GM13976 (cell line): ENCODE results near the gene CEACAM20.
A peak's percentile ranks its signal among the peaks of the same experiment; 100 is the strongest.

Source experiments
- DNase-seq: peaks from one replicate; pipeline ENCODE4 v3.0.0; 2012; ENCODE audit warnings: low spot score
- in situ Hi-C: fragments of 300-500 bp; cut with MboI; formaldehyde crosslinking; loops from one replicate; pipeline ENCODE4 v1.12.0; 2022; ENCODE audit warnings: low sequenced_read_pairs, mixed read lengths, inconsistent platforms; ENCODE audit not compliant: unreplicated experiment
- TF ChIP-seq, protein P1 (sequence below): IDR thresholded peaks from 2 replicates; pipeline ENCODE4 v1.5.1; 2012; ENCODE audit warnings: borderline replicate concordance, mild to moderate bottlenecking; ENCODE audit not compliant: insufficient read depth; ENCODE audit errors: extremely low read depth, missing control alignments, control extremely low read depth

CEACAM20 gene

DNA sequence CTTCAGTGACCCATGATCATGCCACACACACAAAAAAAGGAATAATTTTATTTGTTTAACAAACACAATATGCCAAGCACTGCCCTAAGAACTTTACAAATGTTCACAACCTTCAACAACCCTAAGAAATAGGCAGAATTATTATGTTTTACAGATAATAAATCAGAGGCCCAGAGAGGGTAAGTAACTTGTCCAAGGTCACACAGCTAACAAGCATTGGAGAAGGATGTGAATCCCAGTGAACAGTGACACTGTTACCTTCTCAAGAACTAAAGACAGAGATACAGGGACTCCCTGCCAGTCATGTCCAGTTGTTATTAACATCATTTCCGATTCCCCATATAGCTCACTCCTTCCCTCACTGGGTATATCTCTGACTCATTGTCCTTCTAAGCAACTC lies 13.6 kb downstream of the CEACAM20 start:
- in situ Hi-C loops, result no loop called here
- no peak for DNase-seq
- TF ChIP-seq, protein P1, sequence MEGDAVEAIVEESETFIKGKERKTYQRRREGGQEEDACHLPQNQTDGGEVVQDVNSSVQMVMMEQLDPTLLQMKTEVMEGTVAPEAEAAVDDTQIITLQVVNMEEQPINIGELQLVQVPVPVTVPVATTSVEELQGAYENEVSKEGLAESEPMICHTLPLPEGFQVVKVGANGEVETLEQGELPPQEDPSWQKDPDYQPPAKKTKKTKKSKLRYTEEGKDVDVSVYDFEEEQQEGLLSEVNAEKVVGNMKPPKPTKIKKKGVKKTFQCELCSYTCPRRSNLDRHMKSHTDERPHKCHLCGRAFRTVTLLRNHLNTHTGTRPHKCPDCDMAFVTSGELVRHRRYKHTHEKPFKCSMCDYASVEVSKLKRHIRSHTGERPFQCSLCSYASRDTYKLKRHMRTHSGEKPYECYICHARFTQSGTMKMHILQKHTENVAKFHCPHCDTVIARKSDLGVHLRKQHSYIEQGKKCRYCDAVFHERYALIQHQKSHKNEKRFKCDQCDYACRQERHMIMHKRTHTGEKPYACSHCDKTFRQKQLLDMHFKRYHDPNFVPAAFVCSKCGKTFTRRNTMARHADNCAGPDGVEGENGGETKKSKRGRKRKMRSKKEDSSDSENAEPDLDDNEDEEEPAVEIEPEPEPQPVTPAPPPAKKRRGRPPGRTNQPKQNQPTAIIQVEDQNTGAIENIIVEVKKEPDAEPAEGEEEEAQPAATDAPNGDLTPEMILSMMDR, result no peak

DNA sequence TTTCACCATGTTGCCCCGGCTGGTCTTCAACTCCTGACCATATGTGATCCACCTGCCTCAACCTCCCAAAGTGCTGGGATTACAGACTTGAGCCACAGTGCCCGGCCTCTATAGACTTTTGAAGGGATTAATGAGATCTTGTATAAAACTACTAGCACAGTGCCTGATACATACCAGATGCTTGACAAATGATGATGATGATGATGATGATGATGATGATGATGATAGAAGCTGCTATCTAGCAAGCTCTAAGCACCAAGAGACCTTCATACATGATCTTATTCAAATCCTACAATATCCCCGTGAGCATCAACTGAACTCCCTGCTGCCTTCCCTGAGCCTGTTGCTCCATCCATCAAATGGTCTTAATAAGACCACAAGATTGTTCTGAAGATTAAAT lies 14.4 kb downstream of the CEACAM20 start:
- TF ChIP-seq, protein P1, result no peak
- DNase-seq, result no peak
- in situ Hi-C loops, result no loop called here

DNA sequence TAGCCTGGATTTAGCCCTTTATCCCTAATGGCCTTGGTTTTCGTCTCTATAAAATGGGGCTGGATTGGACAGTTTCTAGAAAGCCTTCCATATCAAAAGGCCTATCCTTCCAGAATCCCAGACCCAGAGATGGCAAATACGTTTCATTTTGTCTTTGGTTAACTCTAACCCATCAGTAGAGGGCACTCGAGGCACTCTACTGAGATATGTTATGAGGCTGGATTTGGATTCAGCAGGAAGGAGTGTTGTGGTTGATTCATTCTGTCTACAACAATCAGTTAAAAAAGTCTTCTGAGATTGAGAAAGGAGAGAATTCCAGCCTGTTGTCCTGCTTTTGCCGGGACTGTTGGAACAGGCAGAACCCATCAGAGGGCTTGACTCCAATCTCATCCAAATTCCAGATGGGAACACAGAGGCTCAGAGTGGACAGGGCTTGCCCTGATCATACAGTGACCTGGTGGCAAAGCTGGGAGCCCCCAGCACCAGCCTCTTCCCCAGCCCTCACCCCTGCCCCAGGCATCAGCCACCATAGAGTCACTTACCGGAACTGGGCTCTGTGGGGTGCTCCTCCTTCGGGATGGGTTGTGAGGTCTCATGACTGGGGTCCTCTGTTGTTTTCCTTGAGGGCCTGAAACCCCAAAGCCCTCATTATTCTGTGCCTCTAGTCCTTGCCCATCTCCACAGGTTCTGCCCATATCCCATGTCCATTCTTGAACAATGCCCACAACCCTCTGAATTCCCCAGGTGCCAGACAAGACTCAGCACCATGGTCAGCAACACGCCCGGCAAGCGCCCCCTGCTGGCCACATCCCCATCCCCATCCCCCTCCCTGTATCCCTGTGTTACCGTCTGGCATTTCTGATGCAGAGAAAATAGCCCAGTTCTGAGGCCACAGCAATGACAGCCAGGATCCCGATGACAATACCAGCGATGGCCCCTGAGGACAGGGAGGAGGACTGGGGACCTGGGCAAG lies 16.9 kb downstream of the CEACAM20 start:
- peak; percentile 42 for DNase-seq
- in situ Hi-C loops, result no loop called here

DNA sequence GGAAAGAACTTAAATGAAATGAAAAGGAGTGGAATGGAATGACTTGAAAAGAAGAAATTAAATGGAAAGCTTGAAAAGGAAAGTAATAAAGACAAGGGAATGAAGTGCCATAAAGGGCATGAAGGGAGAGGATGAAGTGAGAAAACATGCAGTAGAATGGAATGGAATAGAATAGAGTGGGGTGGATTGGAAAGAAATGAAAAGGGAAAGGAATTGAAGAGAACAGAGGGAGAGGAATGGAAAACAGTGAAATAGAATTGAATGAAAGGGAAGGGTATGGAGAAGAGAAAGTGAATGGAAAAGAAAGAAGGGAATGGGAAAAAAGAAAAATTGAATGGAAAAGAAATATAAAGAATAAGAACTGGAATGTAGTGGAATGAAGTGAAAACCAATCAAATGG lies 20.0 kb downstream of the CEACAM20 start:
- TF ChIP-seq, protein P1, result no peak
- in situ Hi-C loops, result no loop called here
- DNase-seq, result no peak

More for the DNA sequence above, 16.9 kb downstream of the CEACAM20 start:
- TF ChIP-seq, protein P1, result no peak

DNA sequence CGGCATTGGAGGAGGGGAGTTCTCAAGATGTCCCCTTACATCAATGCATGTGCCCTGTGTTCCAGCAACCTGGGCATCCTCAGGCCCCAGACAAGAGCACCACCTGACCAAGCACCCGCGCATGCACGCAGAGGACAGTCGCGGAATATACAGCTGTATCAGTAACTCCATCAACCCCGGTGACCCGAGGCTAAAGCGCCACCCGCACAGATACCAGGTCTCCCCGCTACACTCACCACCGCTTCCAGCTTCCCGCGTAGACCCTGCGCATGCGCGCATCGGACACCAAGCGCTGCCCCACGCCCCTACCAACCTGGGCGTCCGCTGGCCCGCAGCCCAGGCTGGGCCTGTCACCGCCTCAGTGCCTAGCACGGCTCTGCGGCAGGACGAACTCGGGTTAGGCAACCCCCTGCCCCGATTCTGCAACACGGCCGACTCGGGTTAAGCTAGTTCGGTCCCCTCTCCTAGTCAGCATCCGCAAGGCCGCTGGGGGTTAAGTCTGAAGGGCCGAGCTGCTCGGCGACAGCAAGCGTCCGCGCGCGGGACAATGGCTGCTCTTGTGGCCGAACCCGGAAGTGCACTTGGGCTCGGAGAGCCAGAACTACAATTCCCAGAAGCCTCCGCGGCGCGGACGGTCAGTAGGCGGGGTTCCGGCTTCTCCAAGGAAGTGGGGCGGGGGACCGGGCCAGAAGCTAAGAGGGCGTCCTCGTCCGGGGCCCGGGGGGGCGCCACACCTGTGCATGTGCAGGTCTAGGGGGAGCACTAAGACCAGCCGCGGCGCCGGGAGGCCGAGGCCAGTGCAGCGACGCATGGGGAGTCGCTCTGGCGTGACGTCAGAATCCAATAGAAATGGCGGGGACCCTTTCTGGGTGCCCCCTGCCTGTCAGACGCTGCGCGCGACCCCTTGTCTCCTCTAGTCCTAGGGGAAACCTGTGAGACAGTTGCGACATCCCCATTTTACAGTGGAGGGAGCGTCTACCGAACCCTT lies 29.2 kb downstream of the CEACAM20 start, which contains the start of gene ZNF180:
Gene ZNF180 (minus strand): TSS at position 561 of the 988 bp plus-strand sequence. CDS start 3,188 bp downstream, outside the sequence.
- in situ Hi-C loops, result no loop called here

More for the DNA sequence above, 29.2 kb downstream of the CEACAM20 start, which contains the start of gene ZNF180:
- DNase-seq, result peak; percentile 98
- TF ChIP-seq, protein P1, result peak; percentile 12
